GM21381 (cell line): Measurements from ENCODE around the gene CEPT1.

Source experiments
- ATAC-seq: cut with Tn5 transposase; IDR thresholded peaks from one replicate; pipeline ENCODE4 v1.9.1; 2021; ENCODE audit warnings: mild to moderate bottlenecking, moderate library complexity; ENCODE audit not compliant: unreplicated experiment

CEPT1 gene

DNA sequence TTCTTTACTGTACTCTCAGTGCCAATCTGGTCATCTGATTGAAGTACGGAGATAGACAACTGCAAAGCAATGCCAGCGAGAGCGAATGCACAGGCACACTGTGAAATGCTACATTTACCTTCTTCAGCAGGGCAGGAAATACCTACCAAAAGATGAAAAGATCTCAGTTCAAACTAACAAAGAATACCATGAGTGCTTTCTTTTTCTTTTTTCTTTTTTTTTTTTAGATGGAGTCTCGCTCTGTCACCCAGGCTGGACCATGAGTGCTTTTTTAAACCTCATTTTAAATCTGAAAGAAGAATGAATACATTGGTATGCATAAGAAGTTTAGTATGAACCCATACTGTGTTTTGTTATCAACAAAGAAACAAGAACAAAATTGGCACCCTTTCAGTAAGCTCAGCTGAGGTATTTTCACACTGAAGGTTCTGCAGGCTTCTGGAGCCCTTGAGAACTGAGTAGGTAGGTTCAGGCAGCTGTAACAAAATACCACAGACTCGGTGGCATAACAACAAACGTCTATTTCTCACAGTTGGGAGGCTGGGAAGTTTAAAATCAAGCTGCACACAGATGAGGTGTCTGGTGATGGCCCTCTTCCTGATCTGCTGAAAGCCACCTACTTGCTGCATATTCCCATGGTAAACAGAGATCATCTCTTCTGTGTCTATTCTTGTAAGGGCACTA lies 85.8 kb downstream of the CEPT1 start:
- ATAC-seq = no peak

DNA sequence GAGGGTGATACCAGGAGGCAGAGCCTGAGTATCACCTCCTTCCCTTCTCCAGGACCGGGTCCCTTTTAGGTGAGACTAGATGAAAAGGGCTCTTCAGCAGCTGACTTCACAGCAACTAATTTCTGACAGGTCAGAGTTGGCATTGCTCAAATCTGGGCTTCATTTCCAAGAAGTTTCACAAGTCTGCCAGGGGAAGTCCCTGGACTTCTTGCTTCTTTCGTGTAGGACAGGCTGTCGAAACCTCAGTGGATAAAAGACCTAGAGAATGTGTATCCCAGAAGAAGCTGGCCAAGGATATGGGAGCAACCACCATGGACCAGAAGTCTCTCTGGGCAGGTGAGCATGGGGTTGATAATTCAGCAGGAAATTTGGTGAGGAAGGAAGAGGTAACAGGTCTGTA lies 87.4 kb downstream of the CEPT1 start, which contains the start of gene CHI3L2:
TSS of gene CHI3L2 (plus strand) at position 280 of the 400 bp plus-strand sequence. CDS start at position 297, 17 bp downstream.
- ATAC-seq = no peak

DNA sequence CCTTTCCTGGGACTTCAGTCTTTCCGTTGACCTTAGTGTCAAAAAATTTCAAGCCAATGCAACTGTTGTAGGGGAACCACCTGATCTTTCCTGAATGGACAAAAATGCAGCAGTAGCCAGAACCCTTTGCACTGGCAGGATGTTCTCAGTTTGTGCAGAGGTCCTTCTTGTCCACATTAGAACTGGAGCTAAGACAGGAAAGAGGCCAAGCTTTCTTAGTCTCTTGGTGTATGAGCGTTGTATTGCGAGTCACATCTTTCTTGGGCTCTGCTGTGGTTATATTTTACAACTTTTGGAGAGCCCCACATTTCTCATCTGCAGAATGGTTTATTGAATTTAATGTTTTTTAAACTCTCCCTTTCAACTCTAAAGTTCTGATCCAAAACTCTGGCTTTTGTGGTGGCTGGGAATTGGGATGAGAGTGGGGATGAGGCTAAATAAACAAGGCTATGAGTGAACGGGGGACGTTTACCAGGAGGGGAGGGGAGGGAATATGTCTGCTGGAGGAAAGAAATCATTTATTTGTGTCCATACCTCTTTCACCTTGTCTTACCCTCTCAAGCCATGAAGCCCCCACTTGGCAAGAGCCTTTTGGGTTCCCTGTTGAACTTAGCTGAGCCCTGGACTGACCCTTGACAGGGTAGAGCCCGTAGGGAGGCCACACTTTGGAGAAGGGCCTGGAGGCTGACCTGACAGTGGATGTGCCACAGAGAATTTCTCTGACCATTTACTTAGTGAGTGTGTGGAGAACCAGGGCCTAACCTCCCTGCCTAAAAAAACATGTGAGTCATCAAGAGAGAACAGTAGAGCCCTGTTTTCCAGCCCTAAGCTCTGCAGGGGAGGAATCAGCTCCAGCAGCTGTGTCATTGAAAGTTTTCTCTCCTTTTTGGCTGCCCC lies 88.1 kb downstream of the CEPT1 start:
- no peak for ATAC-seq

DNA sequence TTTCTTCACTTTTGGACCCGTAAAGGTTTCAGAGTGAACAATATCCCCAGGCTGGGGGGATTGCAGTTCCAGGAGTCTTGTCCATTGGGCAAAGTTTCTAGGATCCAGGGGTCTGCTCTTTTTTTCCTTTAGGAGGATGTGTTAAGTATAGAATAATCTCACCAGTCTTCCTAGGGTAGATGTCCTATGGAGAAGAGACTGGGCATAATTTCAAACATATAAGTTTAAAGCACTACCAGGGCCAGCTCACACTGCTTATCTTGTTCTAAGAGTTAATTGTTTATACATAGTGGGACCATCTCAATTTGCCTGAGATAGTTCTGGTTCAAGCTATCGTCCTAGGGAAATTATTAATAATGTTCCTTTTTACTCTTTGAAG lies 88.7 kb downstream of the CEPT1 start:
- no peak for ATAC-seq

DNA sequence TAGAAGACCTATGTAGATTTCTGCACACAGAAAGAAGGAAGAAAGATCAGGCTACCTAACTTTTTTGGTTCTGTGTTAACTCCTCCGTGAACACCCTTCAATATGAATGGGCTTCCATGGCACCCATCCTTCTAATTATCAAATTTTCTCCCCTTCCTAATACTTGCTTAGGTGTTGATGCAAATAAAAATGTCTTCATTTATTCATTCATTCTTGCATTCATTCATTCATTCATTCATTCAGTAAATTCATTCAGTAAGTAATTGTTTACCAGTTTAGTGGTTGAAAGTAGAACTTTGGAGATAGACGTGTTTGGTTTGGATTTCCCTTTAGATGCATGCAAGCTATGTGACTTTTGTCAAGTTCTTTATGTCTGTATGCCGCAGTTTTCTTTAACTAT lies 92.1 kb downstream of the CEPT1 start:
- no peak for ATAC-seq

DNA sequence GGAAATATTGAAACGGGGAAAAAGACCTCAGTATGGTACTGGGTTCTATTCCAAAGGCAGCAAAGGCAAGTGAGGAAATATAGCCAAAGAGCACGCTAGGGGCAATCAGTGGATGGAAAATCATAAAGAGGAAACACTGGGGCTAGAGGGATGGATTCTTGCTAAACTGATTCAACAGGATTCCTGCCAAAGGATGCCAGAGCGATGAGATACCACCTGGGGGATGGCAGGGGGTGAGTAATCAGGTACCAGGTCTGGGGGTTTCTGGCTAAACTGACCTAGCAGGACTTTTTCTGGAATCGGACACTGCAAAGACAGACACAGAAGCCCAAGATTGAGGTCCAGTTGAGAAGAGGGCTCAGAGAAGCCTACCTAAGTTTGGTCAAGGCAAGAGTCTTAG lies 94.2 kb downstream of the CEPT1 start:
- no peak for ATAC-seq
